GM18507 (cell line): Measurements from ENCODE around the gene ISCA1.
A peak's percentile ranks its signal among the peaks of the same experiment; 100 is the strongest.
"Not testable (repeated sequence)": the region's sequence is repeated elsewhere in the genome, so short reads cannot be mapped to it uniquely, and the experiment has no call there.

ENCODE experiments used
- DNase-seq: peaks from one replicate; pipeline ENCODE4 v3.0.0; 2011; ENCODE audit warnings: low read depth; ENCODE audit not compliant: insufficient read length; ENCODE audit errors: extremely low spot score
- FAIRE-seq: peaks from 2 replicates; lab custom pipeline; 2011; peaks lifted over from hg19 to GRCh38; lab: Jason Lieb, UNC

The ISCA1 gene

DNA sequence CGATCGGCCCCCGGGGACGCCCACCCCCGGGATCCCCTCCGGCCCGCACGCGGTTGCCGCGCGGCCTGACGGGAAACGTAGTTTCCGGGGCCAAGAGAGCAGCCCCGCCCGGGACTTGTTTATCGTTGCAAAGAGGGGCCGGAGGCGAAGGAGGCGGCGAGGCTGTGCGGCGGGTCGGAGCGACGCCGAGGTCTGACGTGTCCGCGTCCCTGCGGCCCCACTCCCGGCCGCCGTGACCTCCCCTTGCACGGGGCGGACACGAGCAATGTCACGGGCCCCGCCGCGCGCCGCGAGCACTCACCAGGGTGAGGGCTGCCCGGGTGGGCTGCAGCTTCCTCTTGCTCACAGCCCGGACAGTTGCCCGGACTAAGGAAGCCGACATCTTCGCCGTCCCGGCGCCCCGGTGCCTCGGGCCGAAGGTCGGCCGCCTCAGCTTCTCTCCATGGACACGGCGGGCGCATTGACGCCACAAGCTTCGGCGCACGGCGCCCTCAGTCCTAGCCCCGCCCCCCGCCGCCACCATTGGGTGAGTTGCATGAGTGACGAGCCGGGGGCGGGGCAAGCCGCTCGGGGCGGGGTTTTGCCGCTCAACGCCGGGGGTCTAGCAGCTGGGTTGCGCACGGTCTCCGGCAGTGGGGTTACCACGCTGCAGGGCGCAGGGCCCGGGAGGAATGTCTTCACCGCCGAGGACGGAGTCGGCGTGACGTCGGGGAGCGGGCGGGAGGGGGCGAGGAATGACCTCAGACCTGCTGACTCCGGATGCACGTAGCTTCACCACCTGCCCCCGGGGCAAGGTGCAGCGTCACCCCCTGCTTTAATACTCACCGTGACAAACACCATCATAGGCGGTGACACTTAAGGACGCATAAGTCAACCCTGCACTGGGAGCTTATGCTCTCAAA is at the start of gene ISCA1:
TSS of gene ISCA1 (minus strand) at position 462 of the 902 bp plus-strand sequence. CDS start at position 382, 80 bp downstream.
- FAIRE-seq = peak; percentile 62
- peak; percentile 82 for DNase-seq

- DNase-seq (no peak), FAIRE-seq (no peak)
Observed at GRCh38 chr9:86330186-86330585, 47.8 kb upstream of the ISCA1 start.

DNA sequence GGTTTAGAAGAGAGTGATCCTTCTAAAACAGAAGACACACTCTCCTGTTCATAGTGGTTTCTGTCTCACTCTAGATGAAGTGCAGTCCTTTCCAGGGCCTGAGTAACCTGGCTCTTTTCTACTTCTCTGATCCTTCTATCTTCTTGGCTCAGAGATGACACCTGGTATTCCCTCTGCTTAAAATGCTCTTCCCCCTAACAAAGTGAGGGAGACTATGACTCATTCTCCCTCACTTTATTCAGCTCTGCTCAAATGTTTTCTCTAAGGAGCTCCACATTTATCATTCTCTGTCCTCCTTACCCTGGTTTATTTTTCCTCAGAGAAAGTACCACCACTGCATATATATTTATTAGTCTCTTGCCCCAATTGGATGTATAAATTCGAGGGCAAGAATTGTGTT is 47.3 kb upstream of the ISCA1 start:
- no peak for FAIRE-seq

GRCh38 chr9:86328156-86328555 is 45.8 kb upstream of the ISCA1 start:
- FAIRE-seq (no peak), DNase-seq (no peak)

More for the DNA sequence above, 47.3 kb upstream of the ISCA1 start:
- no peak for DNase-seq

DNA sequence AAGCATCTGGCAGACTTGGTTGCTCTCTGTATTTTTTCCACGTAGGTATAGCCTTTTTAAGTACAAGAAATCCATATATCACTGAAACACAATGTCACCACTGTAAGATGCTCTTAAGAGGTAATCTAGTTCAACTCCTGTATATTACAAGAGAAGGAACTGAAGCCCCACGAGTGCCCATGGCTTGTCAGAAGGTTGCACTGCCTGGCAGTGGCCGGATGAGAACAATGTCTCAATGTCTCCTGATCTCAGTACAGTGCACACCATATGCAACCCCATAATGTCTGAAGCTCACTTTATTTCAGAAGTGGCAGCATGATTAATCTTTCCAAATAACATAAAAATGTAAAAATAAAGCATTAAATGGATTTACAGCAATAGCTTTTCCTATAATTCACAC is 44.2 kb upstream of the ISCA1 start:
- FAIRE-seq (no peak), DNase-seq (no peak)

GRCh38 chr9:86324901-86325300 is 42.6 kb upstream of the ISCA1 start:
- DNase-seq (no peak), FAIRE-seq (no peak)

GRCh38 chr9:86324308-86324707 is 42.0 kb upstream of the ISCA1 start:
- FAIRE-seq = peak; percentile 5
- no peak for DNase-seq

DNA sequence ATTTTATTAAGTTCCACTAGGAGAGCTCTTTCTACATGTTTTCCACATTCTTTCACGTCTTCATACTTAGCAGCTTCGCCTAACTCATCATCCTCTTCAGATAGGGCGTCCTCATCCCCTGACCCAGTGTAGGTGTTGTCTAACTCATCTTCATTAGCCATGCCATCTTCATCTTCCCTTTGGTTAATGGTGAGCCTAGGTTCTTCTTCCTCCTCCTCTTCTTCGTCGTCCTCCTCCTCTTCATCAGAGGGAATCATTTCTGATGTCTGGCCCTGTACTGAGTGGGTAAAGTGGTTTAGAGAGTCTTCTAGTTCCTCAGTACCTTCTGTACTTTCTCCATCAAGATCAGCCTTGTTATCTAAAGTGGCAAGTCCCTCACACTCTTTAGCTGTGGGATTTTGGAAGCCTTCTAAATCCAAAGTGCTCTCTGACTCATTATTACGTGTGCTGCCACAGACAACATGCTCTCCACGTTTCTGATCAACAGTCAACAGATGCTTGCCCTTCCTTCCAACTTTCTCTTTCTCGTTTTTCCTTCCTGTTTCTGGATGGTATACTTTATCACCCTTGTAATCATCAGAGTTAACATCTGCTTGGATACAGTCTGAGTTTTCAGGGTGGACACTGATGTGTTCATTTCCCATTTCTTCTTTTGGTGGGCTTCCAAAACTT is 40.8 kb upstream of the ISCA1 start:
- FAIRE-seq (no peak), DNase-seq (no peak)

DNA sequence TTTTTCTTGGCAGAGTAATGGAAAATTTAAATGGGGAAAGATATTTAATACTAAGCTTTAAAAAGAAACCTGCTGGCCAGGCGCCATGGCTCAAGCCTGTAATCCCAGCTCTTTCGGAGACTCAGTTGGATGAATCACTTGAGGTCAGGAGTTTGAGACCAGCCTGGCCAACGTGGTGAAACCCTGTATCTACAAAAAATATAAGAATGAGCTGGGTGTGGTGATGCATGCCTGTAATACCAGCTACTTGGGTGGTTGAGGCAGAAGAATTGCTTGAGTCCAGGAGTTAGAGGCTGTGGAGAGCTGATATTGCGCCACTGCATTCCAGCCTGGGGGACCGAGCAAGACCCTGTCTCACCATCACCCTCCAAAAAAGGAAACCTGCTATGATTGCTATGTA is 39.0 kb upstream of the ISCA1 start:
- no peak for FAIRE-seq
- no peak for DNase-seq

- no peak for FAIRE-seq
- no peak for DNase-seq
Observed at GRCh38 chr9:86318187-86318586, 35.8 kb upstream of the ISCA1 start.

GRCh38 chr9:86315078-86315477 is 32.7 kb upstream of the ISCA1 start:
- FAIRE-seq = no peak
- no peak for DNase-seq

- not testable (repeated sequence) for FAIRE-seq, DNase-seq
Observed at GRCh38 chr9:86312959-86313358, 30.6 kb upstream of the ISCA1 start.

DNA sequence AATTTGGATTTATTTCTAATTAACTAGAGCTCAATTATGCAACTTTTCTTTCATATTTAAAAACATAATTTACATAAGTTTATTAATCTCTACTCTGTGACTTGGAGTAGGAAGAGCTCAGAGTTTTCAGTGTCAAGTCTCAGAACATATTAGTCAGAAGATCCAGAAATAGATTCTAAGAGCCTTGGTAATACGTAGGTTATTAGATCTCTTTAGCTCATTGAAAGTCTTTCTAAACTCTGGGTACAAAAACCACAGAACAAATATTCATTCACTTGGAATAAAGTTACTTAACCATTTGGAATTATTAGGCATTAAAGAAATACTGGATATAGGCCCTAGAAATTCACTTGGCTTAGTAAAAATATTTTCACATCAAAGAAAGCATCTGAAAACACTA is 26.3 kb upstream of the ISCA1 start:
- FAIRE-seq = peak; percentile 26

DNA sequence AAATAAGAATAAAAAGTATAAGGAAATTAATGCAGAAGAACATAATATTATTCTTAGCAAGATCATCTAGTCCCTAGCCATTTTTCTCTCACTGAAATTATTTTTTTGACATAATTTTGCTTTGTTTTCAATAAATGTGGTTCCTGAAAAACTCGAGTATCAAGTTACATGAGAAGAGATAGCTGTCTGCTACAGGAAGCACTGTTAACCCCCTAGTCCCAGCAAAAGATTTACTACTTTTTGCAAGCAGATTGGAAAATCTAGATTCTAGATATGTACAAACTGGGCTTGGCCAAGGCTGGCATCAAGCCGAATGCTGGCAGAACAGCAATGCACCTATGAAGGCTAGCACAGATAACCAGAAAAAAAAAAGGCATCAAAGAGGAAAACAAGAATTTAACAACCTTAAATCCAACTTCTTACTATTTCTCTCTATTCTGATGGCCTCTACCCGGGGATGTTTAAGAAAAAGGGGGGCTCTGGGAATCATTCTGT is 21.9 kb upstream of the ISCA1 start:
- DNase-seq = no peak

More for the DNA sequence above, 26.3 kb upstream of the ISCA1 start:
- no peak for DNase-seq

GRCh38 chr9:86303316-86303975 is 21.1 kb upstream of the ISCA1 start:
- no peak for DNase-seq
- FAIRE-seq = no peak

More for the DNA sequence above, 21.9 kb upstream of the ISCA1 start:
- FAIRE-seq = no peak

- DNase-seq (no peak), FAIRE-seq (no peak)
Observed at GRCh38 chr9:86301686-86302085, 19.3 kb upstream of the ISCA1 start.

- FAIRE-seq (no peak), DNase-seq (no peak)
Observed at GRCh38 chr9:86300701-86301100, 18.4 kb upstream of the ISCA1 start.

- FAIRE-seq (no peak), DNase-seq (no peak)
Observed at GRCh38 chr9:86298873-86299272, 16.5 kb upstream of the ISCA1 start.

DNA sequence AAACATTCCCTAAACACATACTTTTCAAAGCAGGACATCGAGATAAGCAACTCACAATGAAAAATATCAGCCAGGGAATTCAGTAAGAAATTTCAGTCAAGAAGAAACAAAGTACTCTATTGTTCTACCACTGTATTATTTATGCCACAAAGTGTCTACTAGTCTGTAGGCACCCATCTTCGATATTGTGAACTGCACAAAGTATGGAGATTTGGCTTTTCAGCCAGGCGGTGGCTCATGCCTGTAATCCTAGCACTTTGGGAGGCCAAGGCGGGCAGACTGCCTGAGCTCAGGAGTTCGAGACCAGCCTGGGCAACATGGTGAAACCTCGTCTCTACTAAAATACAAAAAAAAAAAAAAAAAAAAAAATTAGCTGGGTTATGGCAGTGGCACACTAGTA is 8.0 kb upstream of the ISCA1 start:
- not testable (repeated sequence) for DNase-seq, FAIRE-seq
